OCI-M1 (cell line): ENCODE measurements around the gene KLHL3.
A peak's percentile ranks its signal among the peaks of the same experiment; 100 is the strongest.

Experiments used
- DNase-seq: peaks from one replicate; lab custom pipeline; 2025; lab: John Stamatoyannopoulos, UW

Gene KLHL3

GRCh38 chr5:137743031-137743640 is 7.2 kb upstream of the KLHL3 start:
- DNase-seq, result peak; percentile 76

DNA sequence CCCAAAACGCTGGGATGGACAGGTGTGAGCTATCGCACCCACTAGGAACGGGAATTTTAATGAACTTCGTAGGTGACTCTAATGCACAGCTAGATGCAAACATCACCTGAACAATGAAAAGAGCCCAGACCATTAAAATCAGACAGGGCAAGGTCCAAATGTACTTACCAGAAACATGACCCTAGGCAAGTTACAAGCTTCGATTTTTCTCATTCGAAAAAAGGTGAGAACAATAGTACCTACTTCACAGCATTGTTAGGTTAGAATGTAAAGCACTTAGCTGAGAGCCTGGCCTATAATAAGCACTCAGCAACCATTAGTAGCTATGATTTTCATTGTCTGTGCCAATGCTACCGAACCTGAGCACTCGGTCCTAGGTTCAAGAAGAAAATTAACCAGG is 5.8 kb upstream of the KLHL3 start:
- no peak for DNase-seq

DNA sequence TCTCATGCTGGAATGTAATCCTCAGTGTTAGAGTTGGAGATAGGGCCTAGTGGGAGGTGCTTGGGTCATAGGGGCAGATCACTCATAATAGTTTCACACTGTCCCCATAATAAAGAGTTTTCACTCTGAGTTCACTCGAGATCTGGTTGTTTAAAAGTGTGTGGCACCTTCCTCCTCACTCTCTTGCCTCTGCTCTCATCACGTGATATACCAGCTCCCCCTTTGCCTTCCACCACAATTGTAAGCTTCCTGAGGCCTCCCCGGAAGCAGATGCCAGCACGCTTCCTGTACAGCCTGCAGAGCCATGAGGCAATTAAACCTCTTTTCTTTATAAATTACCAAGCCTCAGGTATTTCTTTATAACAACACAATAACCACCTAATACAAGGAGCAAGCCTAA is 3.8 kb upstream of the KLHL3 start:
- DNase-seq, result no peak

DNA sequence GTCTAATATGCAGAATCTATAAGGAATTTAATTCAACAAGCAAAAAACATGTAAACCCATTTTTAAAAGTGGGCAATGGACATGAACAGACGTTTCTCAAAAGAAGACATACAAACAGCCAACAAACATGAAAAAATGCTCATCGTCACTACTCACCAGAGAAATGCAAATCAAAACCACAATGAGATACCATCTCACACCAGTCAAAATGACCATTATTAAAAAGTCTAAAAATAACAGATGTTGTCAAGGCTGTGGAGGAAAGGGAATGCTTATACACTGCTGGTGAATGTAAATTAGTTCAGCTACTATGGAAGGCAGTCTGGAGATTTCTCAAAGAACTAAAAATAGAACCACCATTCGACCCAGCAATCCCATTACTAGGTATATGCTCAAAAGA is 3.1 kb upstream of the KLHL3 start:
- DNase-seq, result no peak

GRCh38 chr5:137737349-137738131 is 1.7 kb upstream of the KLHL3 start:
- DNase-seq, result no peak

- no peak for DNase-seq
These were observed 607 bp upstream of the KLHL3 start for GRCh38 chr5:137736496-137736895.

GRCh38 chr5:137734962-137735554 is 831 bp downstream of the KLHL3 start:
- no peak for DNase-seq

GRCh38 chr5:137734331-137734730 is 1.6 kb downstream of the KLHL3 start:
- DNase-seq, result no peak

- DNase-seq, result no peak
These were observed 2.0 kb downstream of the KLHL3 start for GRCh38 chr5:137733922-137734321.

GRCh38 chr5:137733006-137733405 is 2.9 kb downstream of the KLHL3 start:
- DNase-seq, result no peak

DNA sequence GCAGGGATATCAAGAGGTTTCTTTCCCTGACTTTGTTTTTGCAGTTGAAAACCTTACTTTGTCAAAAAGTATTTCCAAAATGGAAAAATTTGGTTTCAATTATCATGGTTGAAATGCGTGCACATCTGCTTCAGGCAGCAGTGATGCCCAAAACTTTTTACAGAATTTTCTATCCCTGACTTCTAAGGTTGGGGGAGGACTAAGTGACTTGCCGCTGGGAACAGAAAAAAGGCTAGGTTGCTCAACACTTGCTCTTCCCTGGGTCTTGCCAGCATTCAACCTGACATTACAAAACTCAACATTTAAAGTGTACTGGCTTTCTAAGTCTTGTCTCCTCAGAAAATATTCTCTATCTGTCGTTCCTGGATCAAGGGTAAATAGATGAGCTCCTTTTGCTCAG is 4.7 kb downstream of the KLHL3 start:
- no peak for DNase-seq

- no peak for DNase-seq
These were observed 5.6 kb downstream of the KLHL3 start for GRCh38 chr5:137730336-137730735.

DNA sequence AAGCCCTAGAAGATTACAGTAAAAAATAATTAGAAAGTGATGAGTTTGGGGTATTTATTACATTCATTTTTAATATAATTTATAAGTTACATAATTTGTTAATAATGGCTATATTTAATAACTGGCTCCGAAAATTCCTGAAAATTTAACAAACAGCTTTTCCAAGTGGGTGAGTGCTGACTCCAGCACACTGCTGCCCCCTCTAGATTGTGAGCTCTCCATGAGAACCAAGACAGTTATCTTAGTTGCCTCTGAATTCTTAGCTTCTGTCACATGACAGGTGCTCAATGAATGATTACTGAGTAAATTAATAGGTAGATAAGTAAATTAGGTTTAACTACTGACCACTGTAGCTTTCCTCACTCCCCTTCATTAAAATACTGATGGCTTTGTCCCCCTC is 7.8 kb downstream of the KLHL3 start:
- DNase-seq, result no peak

DNA sequence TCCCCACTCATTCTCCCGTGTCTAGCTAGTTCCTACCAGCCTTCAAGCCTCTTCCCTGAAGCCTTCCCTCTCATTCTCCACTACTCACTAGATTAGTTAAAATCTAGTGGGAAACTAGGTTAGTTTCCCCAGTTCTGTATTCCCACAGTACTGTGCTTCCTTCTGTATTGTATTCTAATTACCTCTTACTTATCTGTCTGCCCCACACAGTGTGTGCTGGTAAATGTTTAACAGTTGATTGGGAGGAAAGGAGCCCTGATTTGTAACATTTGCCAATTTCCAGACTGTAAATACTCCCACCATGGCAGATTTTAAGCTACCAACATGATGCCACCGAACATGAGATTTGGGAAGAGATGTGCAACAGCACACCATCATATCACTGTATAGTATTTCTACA is 8.3 kb downstream of the KLHL3 start:
- no peak for DNase-seq

- no peak for DNase-seq
These were observed 11.6 kb downstream of the KLHL3 start for GRCh38 chr5:137724251-137724650.

GRCh38 chr5:137718611-137719010 is 17.3 kb downstream of the KLHL3 start:
- DNase-seq, result no peak

GRCh38 chr5:137716337-137716736 is 19.6 kb downstream of the KLHL3 start:
- DNase-seq, result no peak

GRCh38 chr5:137715456-137715855 is 20.4 kb downstream of the KLHL3 start:
- DNase-seq, result no peak

- DNase-seq, result no peak
These were observed 20.9 kb downstream of the KLHL3 start for GRCh38 chr5:137714946-137715345.

- no peak for DNase-seq
These were observed 21.4 kb downstream of the KLHL3 start for GRCh38 chr5:137714494-137714893.

DNA sequence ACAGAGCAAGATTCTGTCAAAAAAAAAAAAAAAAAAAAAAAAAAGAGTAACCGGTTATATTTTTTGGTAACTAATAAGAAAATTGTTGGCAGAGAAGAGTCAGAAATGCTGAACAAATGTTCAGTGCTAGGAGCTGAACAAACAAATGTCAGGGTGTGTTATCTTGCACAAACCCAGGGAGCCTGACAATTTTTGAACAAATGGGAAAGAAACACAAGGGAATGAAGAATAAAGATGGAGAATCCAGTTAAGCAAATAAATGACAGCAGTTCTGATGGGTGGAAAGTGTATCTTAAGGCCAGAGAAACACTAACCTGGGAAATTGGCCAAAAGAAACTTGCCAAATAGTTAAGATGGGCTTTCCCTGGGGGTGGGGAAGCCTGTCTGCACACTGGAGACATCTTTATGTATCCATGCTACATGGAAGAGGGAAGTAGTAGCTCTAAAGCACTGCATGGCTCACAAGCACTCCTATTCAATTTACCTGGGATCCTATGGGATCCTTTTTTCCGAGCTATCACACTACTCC is 23.7 kb downstream of the KLHL3 start:
- no peak for DNase-seq

GRCh38 chr5:137710086-137710485 is 25.8 kb downstream of the KLHL3 start:
- no peak for DNase-seq
